GM23338 (cell line): ENCODE measurements around the gene HAUS8. TPM values are rescaled to one million over a fixed set of nuclear protein-coding genes. Genes with fewer than 3 reads are reported as not detected.

Experiments used
- ATAC-seq: fragments of 200-7000 bp; cut with Tn5 transposase; 3 replicates; pipeline ENCODE4 v1.9.1; 2020
- DNase-seq: peaks from one replicate; pipeline ENCODE4 v3.0.0-alpha.2; 2015; ENCODE audit warnings: low spot score
- H2AFZ ChIP-seq: fragments of 200-600 bp; sonication (generic); 2 replicates; pipeline ENCODE4 v1.8.0; 2016; ENCODE audit warnings: antibody characterized with exemption, mild to moderate bottlenecking, moderate library complexity
- H3F3A ChIP-seq: fragments of 200-600 bp; sonication (generic); replicated peaks from 2 replicates; pipeline ENCODE4 v1.8.0; 2017; ENCODE audit warnings: antibody characterized with exemption, mixed run types, low read depth
- H3K27ac ChIP-seq: fragments of 200-600 bp; sonication (generic); 2 replicates; pipeline ENCODE4 v1.6.1; 2016; ENCODE audit warnings: low read depth
- H3K27me3 ChIP-seq: fragments of 200-600 bp; sonication (generic); 2 replicates; pipeline ENCODE4 v1.8.0; 2016; ENCODE audit warnings: mild to moderate bottlenecking, mixed run types, moderate library complexity; ENCODE audit not compliant: insufficient read depth
- H3K36me3 ChIP-seq: fragments of 200-600 bp; sonication (generic); 2 replicates; pipeline ENCODE4 v1.8.0; 2016; ENCODE audit warnings: mild to moderate bottlenecking; ENCODE audit not compliant: insufficient read depth
- H3K4me1 ChIP-seq: fragments of 200-600 bp; sonication (generic); 2 replicates; pipeline ENCODE4 v1.8.0; 2016; ENCODE audit warnings: mild to moderate bottlenecking, moderate library complexity; ENCODE audit not compliant: insufficient read depth
- H3K4me2 ChIP-seq: fragments of 200-600 bp; sonication (generic); 2 replicates; pipeline ENCODE4 v1.7.1; 2017; ENCODE audit warnings: mixed run types
- H3K4me3 ChIP-seq: fragments of 200-600 bp; sonication (generic); 2 replicates; pipeline ENCODE4 v1.6.1; 2016; ENCODE audit warnings: mixed run types
- H3K79me2 ChIP-seq: fragments of 200-600 bp; sonication (generic); replicated peaks from 2 replicates; pipeline ENCODE4 v1.8.0; 2017; ENCODE audit warnings: mild to moderate bottlenecking; ENCODE audit not compliant: insufficient read depth
- H3K9me2 ChIP-seq: fragments of 200-600 bp; sonication (generic); 2 replicates; pipeline ENCODE4 v1.8.0; 2017; ENCODE audit not compliant: insufficient read depth
- H4K20me1 ChIP-seq: fragments of 200-600 bp; sonication (generic); replicated peaks from 2 replicates; pipeline ENCODE4 v1.8.0; 2017; ENCODE audit warnings: mild to moderate bottlenecking; ENCODE audit not compliant: insufficient read depth
- H3K27ac Mint-ChIP-seq: 2 replicates; pipeline ENCODE4 v1.8.0; 2020; ENCODE audit warnings: inconsistent platforms, mild to moderate bottlenecking, moderate library complexity, mixed read lengths
- H3K27me3 Mint-ChIP-seq: 3 replicates; pipeline ENCODE4 v1.8.0; 2022; ENCODE audit warnings: low read depth, mild to moderate bottlenecking, moderate library complexity, mixed read lengths, inconsistent platforms; ENCODE audit not compliant: insufficient read depth, poor library complexity
- H3K36me3 Mint-ChIP-seq: 3 replicates; pipeline ENCODE4 v1.8.0; 2021; ENCODE audit warnings: low read depth, mild to moderate bottlenecking, inconsistent platforms, moderate library complexity, mixed read lengths
- H3K4me1 Mint-ChIP-seq: 3 replicates; pipeline ENCODE4 v1.8.0; 2020; ENCODE audit warnings: mild to moderate bottlenecking, inconsistent platforms, mixed read lengths
- H3K4me3 Mint-ChIP-seq: 3 replicates; pipeline ENCODE4 v1.8.0; 2021; ENCODE audit warnings: moderate library complexity, mild to moderate bottlenecking, inconsistent platforms, mixed read lengths
- H3K9me3 Mint-ChIP-seq: 3 replicates; pipeline ENCODE4 v1.8.0; 2020; ENCODE audit warnings: moderate library complexity, mild to moderate bottlenecking, inconsistent platforms, mixed read lengths
- CREB1 ChIP-seq: fragments of 250-450 bp; sonication (Bioruptor Pico); IDR thresholded peaks from 2 replicates; pipeline ENCODE4 v1.5.0; 2020; ENCODE audit warnings: low read depth, mild to moderate bottlenecking, moderate library complexity
- ETS1 ChIP-seq: IDR thresholded peaks from 2 replicates; pipeline ENCODE4 v1.6.1; 2016; ENCODE audit warnings: antibody characterized with exemption
- EZH2 ChIP-seq: fragments of 200-600 bp; sonication (generic); IDR thresholded peaks from one replicate; pipeline ENCODE4 v1.8.0; 2017; ENCODE audit warnings: antibody characterized with exemption, mild to moderate bottlenecking, low read depth; ENCODE audit not compliant: unreplicated experiment
- EZH2phosphoT487 ChIP-seq: fragments of 200-600 bp; sonication (generic); IDR thresholded peaks from one replicate; pipeline ENCODE4 v1.8.1; 2018; ENCODE audit warnings: antibody characterized with exemption; ENCODE audit not compliant: unreplicated experiment
- JUNB ChIP-seq: IDR thresholded peaks from one replicate; pipeline ENCODE4 v1.6.1; 2016; ENCODE audit warnings: antibody characterized with exemption; ENCODE audit not compliant: unreplicated experiment
- NANOG ChIP-seq: IDR thresholded peaks from 2 replicates; pipeline ENCODE4 v1.6.1; 2016; ENCODE audit warnings: antibody characterized with exemption, borderline replicate concordance
- POLR2AphosphoS5 ChIP-seq: IDR thresholded peaks from 2 replicates; pipeline ENCODE4 v1.6.1; 2016; ENCODE audit warnings: antibody characterized with exemption, low read depth
- REST ChIP-seq: IDR thresholded peaks from one replicate; pipeline ENCODE4 v1.6.1; 2018; ENCODE audit warnings: antibody characterized with exemption; ENCODE audit not compliant: unreplicated experiment
- STAT1 ChIP-seq: IDR thresholded peaks from one replicate; pipeline ENCODE4 v1.6.1; 2016; ENCODE audit warnings: antibody characterized with exemption; ENCODE audit not compliant: unreplicated experiment
- ZNF114 ChIP-seq: fragments of 250-450 bp; sonication (Bioruptor Pico); IDR thresholded peaks from 2 replicates; pipeline ENCODE4 v1.5.0; 2020; ENCODE audit warnings: mild to moderate bottlenecking, moderate library complexity
- ZNF331 ChIP-seq: fragments of 250-450 bp; sonication (Bioruptor Pico); IDR thresholded peaks from 2 replicates; pipeline ENCODE4 v1.5.0; 2020; ENCODE audit warnings: low read depth, mild to moderate bottlenecking, moderate library complexity
- ZNF462 ChIP-seq: fragments of 250-450 bp; sonication (Bioruptor Pico); IDR thresholded peaks from 2 replicates; pipeline ENCODE4 v1.5.0; 2020; ENCODE audit warnings: mild to moderate bottlenecking, moderate library complexity
- polyA plus RNA-seq: library from polyadenylated mRNA; unstranded; fragments of >200 nt; fragmentation: Nextera tagmentation; extraction: Ambion mirVana; gene quantifications from 2 replicates; pipeline ENCODE4 v1.2.1, GENCODE V29; 2016
- total RNA-seq: library from RNA; depleted of rRNA; stranded (reverse); fragments of >200 nt; shearing (Covaris generic); gene quantifications from 2 replicates; pipeline ENCODE4 v1.2.3, GENCODE V29; 2014
- TF ChIP-seq, protein P1 (sequence below), 2 experiments: fragments of 200-600 bp in 1 of 2; sonication (generic) in 1 of 2; conservative IDR thresholded peaks; 2 replicates each; pipeline versions ENCODE4 v1.5.1 to v1.6.1; 2016 to 2017; ENCODE audit warnings: antibody characterized with exemption in 2 of 2, low read depth in 2 of 2, mild to moderate bottlenecking in 2 of 2, moderate library complexity in 1 of 2

HAUS8 gene
- total and polyA plus RNA-seq, 2 experiments from 2014 or later = 11.1 to 33.3 TPM

GRCh38 chr19:17061691-17062090 lies 13.6 kb downstream of the HAUS8 start:
- Histone ChIP-seq H2AFZ (no peak overlapping the region), H3K9me2 (no peaks in the 10 kb centered on the region), H3K4me2 (no peak overlapping the region), H3K4me3 (no peak overlapping the region), H4K20me1 (peaks cover 14% of the 10 kb centered on the region), H3K27ac (no peak overlapping the region), H3K27me3 (no peaks in the 10 kb centered on the region), H3K4me1 (no peaks in the 10 kb centered on the region), H3F3A (no peaks in the 10 kb centered on the region), H3K36me3 (peaks cover 33% of the 10 kb centered on the region), H3K79me2 (peaks cover 63% of the 10 kb centered on the region)
- Mint-ChIP-seq H3K4me3 (no peak overlapping the region), H3K27me3 (no peaks in the 10 kb centered on the region), H3K9me3 (peaks cover 14% of the 10 kb centered on the region; the same call in 2 of the 3 replicates), H3K36me3 (peaks cover 80% of the 10 kb centered on the region), H3K4me1 (0 out of 3 replicates have a peak, but pooled peaks cover 2% of the 10 kb centered on the region), H3K27ac (no peak overlapping the region)
- ATAC-seq (no peak), DNase-seq (no peak)
- TF ChIP-seq ZNF462 (CRISPR knock-in tag) (no peak), CREB1 (CRISPR knock-in tag) (no peak), JUNB (no peak), ZNF331 (CRISPR knock-in tag) (no peak), ZNF114 (CRISPR knock-in tag) (no peak), STAT1 (no peak), NANOG (no peak), EZH2 (no peak), POLR2AphosphoS5 (no peak), EZH2phosphoT487 (no peak), ETS1 (no peak), REST (no peak)
- TF ChIP-seq, protein P1, sequence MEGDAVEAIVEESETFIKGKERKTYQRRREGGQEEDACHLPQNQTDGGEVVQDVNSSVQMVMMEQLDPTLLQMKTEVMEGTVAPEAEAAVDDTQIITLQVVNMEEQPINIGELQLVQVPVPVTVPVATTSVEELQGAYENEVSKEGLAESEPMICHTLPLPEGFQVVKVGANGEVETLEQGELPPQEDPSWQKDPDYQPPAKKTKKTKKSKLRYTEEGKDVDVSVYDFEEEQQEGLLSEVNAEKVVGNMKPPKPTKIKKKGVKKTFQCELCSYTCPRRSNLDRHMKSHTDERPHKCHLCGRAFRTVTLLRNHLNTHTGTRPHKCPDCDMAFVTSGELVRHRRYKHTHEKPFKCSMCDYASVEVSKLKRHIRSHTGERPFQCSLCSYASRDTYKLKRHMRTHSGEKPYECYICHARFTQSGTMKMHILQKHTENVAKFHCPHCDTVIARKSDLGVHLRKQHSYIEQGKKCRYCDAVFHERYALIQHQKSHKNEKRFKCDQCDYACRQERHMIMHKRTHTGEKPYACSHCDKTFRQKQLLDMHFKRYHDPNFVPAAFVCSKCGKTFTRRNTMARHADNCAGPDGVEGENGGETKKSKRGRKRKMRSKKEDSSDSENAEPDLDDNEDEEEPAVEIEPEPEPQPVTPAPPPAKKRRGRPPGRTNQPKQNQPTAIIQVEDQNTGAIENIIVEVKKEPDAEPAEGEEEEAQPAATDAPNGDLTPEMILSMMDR (conservative IDR thresholded peaks at IDR 0.05; ENCODE audit: low read depth in 2 of 2) = no peak
